GM23338 (cell line): ENCODE measurements around the gene CPLX3. TPM values are rescaled to one million over a fixed set of nuclear protein-coding genes. Genes with fewer than 3 reads are reported as not detected.

Source experiments
- ATAC-seq: fragments of 200-7000 bp; cut with Tn5 transposase; 3 replicates; pipeline ENCODE4 v1.9.1; 2020
- DNase-seq: peaks from one replicate; pipeline ENCODE4 v3.0.0-alpha.2; 2015; ENCODE audit warnings: low spot score
- H2AFZ ChIP-seq: fragments of 200-600 bp; sonication (generic); 2 replicates; pipeline ENCODE4 v1.8.0; 2016; ENCODE audit warnings: antibody characterized with exemption, mild to moderate bottlenecking, moderate library complexity
- H3F3A ChIP-seq: fragments of 200-600 bp; sonication (generic); replicated peaks from 2 replicates; pipeline ENCODE4 v1.8.0; 2017; ENCODE audit warnings: antibody characterized with exemption, mixed run types, low read depth
- H3K27ac ChIP-seq: fragments of 200-600 bp; sonication (generic); 2 replicates; pipeline ENCODE4 v1.6.1; 2016; ENCODE audit warnings: low read depth
- H3K27me3 ChIP-seq: fragments of 200-600 bp; sonication (generic); 2 replicates; pipeline ENCODE4 v1.8.0; 2016; ENCODE audit warnings: mild to moderate bottlenecking, mixed run types, moderate library complexity; ENCODE audit not compliant: insufficient read depth
- H3K36me3 ChIP-seq: fragments of 200-600 bp; sonication (generic); 2 replicates; pipeline ENCODE4 v1.8.0; 2016; ENCODE audit warnings: mild to moderate bottlenecking; ENCODE audit not compliant: insufficient read depth
- H3K4me1 ChIP-seq: fragments of 200-600 bp; sonication (generic); 2 replicates; pipeline ENCODE4 v1.8.0; 2016; ENCODE audit warnings: mild to moderate bottlenecking, moderate library complexity; ENCODE audit not compliant: insufficient read depth
- H3K4me2 ChIP-seq: fragments of 200-600 bp; sonication (generic); 2 replicates; pipeline ENCODE4 v1.7.1; 2017; ENCODE audit warnings: mixed run types
- H3K4me3 ChIP-seq: fragments of 200-600 bp; sonication (generic); 2 replicates; pipeline ENCODE4 v1.6.1; 2016; ENCODE audit warnings: mixed run types
- H3K79me2 ChIP-seq: fragments of 200-600 bp; sonication (generic); replicated peaks from 2 replicates; pipeline ENCODE4 v1.8.0; 2017; ENCODE audit warnings: mild to moderate bottlenecking; ENCODE audit not compliant: insufficient read depth
- H3K9me2 ChIP-seq: fragments of 200-600 bp; sonication (generic); 2 replicates; pipeline ENCODE4 v1.8.0; 2017; ENCODE audit not compliant: insufficient read depth
- H4K20me1 ChIP-seq: fragments of 200-600 bp; sonication (generic); replicated peaks from 2 replicates; pipeline ENCODE4 v1.8.0; 2017; ENCODE audit warnings: mild to moderate bottlenecking; ENCODE audit not compliant: insufficient read depth
- H3K27ac Mint-ChIP-seq: 2 replicates; pipeline ENCODE4 v1.8.0; 2020; ENCODE audit warnings: inconsistent platforms, mild to moderate bottlenecking, moderate library complexity, mixed read lengths
- H3K27me3 Mint-ChIP-seq: 3 replicates; pipeline ENCODE4 v1.8.0; 2022; ENCODE audit warnings: low read depth, mild to moderate bottlenecking, moderate library complexity, mixed read lengths, inconsistent platforms; ENCODE audit not compliant: insufficient read depth, poor library complexity
- H3K36me3 Mint-ChIP-seq: 3 replicates; pipeline ENCODE4 v1.8.0; 2021; ENCODE audit warnings: low read depth, mild to moderate bottlenecking, inconsistent platforms, moderate library complexity, mixed read lengths
- H3K4me1 Mint-ChIP-seq: 3 replicates; pipeline ENCODE4 v1.8.0; 2020; ENCODE audit warnings: mild to moderate bottlenecking, inconsistent platforms, mixed read lengths
- H3K4me3 Mint-ChIP-seq: 3 replicates; pipeline ENCODE4 v1.8.0; 2021; ENCODE audit warnings: moderate library complexity, mild to moderate bottlenecking, inconsistent platforms, mixed read lengths
- H3K9me3 Mint-ChIP-seq: 3 replicates; pipeline ENCODE4 v1.8.0; 2020; ENCODE audit warnings: moderate library complexity, mild to moderate bottlenecking, inconsistent platforms, mixed read lengths
- CREB1 ChIP-seq: fragments of 250-450 bp; sonication (Bioruptor Pico); IDR thresholded peaks from 2 replicates; pipeline ENCODE4 v1.5.0; 2020; ENCODE audit warnings: low read depth, mild to moderate bottlenecking, moderate library complexity
- ETS1 ChIP-seq: IDR thresholded peaks from 2 replicates; pipeline ENCODE4 v1.6.1; 2016; ENCODE audit warnings: antibody characterized with exemption
- EZH2 ChIP-seq: fragments of 200-600 bp; sonication (generic); IDR thresholded peaks from one replicate; pipeline ENCODE4 v1.8.0; 2017; ENCODE audit warnings: antibody characterized with exemption, mild to moderate bottlenecking, low read depth; ENCODE audit not compliant: unreplicated experiment
- EZH2phosphoT487 ChIP-seq: fragments of 200-600 bp; sonication (generic); IDR thresholded peaks from one replicate; pipeline ENCODE4 v1.8.1; 2018; ENCODE audit warnings: antibody characterized with exemption; ENCODE audit not compliant: unreplicated experiment
- JUNB ChIP-seq: IDR thresholded peaks from one replicate; pipeline ENCODE4 v1.6.1; 2016; ENCODE audit warnings: antibody characterized with exemption; ENCODE audit not compliant: unreplicated experiment
- STAT1 ChIP-seq: IDR thresholded peaks from one replicate; pipeline ENCODE4 v1.6.1; 2016; ENCODE audit warnings: antibody characterized with exemption; ENCODE audit not compliant: unreplicated experiment
- ZNF114 ChIP-seq: fragments of 250-450 bp; sonication (Bioruptor Pico); IDR thresholded peaks from 2 replicates; pipeline ENCODE4 v1.5.0; 2020; ENCODE audit warnings: mild to moderate bottlenecking, moderate library complexity
- ZNF331 ChIP-seq: fragments of 250-450 bp; sonication (Bioruptor Pico); IDR thresholded peaks from 2 replicates; pipeline ENCODE4 v1.5.0; 2020; ENCODE audit warnings: low read depth, mild to moderate bottlenecking, moderate library complexity
- polyA plus RNA-seq: library from polyadenylated mRNA; unstranded; fragments of >200 nt; fragmentation: Nextera tagmentation; extraction: Ambion mirVana; gene quantifications from 2 replicates; pipeline ENCODE4 v1.2.1, GENCODE V29; 2016
- total RNA-seq: library from RNA; depleted of rRNA; stranded (reverse); fragments of >200 nt; shearing (Covaris generic); gene quantifications from 2 replicates; pipeline ENCODE4 v1.2.3, GENCODE V29; 2014
- TF ChIP-seq, protein P1 (sequence below): fragments of 250-450 bp; sonication (Bioruptor Pico); IDR thresholded peaks from 2 replicates; pipeline ENCODE4 v1.5.0; 2020; ENCODE audit warnings: mild to moderate bottlenecking, moderate library complexity
- TF ChIP-seq, protein P2 (sequence below), 2 experiments: fragments of 200-600 bp in 1 of 2; sonication (generic) in 1 of 2; conservative IDR thresholded peaks; 2 replicates each; pipeline versions ENCODE4 v1.5.1 to v1.6.1; 2016 to 2017; ENCODE audit warnings: antibody characterized with exemption in 2 of 2, low read depth in 2 of 2, mild to moderate bottlenecking in 2 of 2, moderate library complexity in 1 of 2
- TF ChIP-seq, protein P3 (sequence below): IDR thresholded peaks from one replicate; pipeline ENCODE4 v1.6.1; 2018; ENCODE audit warnings: antibody characterized with exemption; ENCODE audit not compliant: unreplicated experiment

The CPLX3 gene
- total and polyA plus RNA-seq, 2 experiments from 2014 or later: 0.66 TPM; not detected in 1

DNA sequence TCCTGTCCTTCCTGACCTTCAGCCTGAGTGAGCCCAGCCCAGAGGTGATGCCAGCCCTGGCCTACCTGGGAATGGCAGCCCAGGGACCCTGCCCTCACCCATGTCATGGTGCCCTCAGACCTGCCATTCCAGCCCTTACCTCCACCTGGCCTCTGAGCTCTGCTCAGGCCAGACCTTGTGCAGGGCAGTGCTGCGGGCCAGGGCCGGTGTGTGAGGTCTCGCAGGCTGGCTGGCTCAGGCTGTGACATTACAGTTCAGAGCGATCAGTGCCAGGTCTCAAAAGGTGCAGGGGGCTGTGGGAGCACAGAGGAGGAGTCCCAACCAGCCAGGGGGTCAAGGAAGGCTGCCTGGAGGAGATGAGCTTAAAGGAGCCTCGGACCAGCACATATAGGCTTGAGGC, 6.4 kb upstream of the CPLX3 start:
- H3K27ac ChIP-seq: no peak overlapping the region
- Mint-ChIP-seq H3K4me1 (peaks cover 24% of the 10 kb centered on the region), H3K9me3 (no peaks in the 10 kb centered on the region), H3K36me3 (no peaks in the 10 kb centered on the region), H3K27ac (no peak overlapping the region), H3K27me3 (peaks cover 21% of the 10 kb centered on the region), H3K4me3 (no peak overlapping the region)
- peaks cover 3% of the 10 kb centered on the region; the same call in 1 of the 2 replicates for H3F3A ChIP-seq
- H4K20me1 ChIP-seq: no peaks in the 10 kb centered on the region
- no peak overlapping the region for H2AFZ ChIP-seq
- no peak for ATAC-seq
- no peak overlapping the region for H3K4me3 ChIP-seq
- H3K9me2 ChIP-seq: no peaks in the 10 kb centered on the region
- no peak for DNase-seq
- H3K79me2 ChIP-seq: no peaks in the 10 kb centered on the region
- no peak overlapping the region for H3K4me2 ChIP-seq
- 0 out of 2 replicates have a peak, but pooled peaks cover 7% of the 10 kb centered on the region for H3K4me1 ChIP-seq
- no peaks in the 10 kb centered on the region for H3K36me3 ChIP-seq
- H3K27me3 ChIP-seq: peaks cover 6% of the 10 kb centered on the region
- no peak for TF ChIP-seq JUNB
- no peak for TF ChIP-seq ZNF331 (CRISPR knock-in tag)
- TF ChIP-seq, protein P1, sequence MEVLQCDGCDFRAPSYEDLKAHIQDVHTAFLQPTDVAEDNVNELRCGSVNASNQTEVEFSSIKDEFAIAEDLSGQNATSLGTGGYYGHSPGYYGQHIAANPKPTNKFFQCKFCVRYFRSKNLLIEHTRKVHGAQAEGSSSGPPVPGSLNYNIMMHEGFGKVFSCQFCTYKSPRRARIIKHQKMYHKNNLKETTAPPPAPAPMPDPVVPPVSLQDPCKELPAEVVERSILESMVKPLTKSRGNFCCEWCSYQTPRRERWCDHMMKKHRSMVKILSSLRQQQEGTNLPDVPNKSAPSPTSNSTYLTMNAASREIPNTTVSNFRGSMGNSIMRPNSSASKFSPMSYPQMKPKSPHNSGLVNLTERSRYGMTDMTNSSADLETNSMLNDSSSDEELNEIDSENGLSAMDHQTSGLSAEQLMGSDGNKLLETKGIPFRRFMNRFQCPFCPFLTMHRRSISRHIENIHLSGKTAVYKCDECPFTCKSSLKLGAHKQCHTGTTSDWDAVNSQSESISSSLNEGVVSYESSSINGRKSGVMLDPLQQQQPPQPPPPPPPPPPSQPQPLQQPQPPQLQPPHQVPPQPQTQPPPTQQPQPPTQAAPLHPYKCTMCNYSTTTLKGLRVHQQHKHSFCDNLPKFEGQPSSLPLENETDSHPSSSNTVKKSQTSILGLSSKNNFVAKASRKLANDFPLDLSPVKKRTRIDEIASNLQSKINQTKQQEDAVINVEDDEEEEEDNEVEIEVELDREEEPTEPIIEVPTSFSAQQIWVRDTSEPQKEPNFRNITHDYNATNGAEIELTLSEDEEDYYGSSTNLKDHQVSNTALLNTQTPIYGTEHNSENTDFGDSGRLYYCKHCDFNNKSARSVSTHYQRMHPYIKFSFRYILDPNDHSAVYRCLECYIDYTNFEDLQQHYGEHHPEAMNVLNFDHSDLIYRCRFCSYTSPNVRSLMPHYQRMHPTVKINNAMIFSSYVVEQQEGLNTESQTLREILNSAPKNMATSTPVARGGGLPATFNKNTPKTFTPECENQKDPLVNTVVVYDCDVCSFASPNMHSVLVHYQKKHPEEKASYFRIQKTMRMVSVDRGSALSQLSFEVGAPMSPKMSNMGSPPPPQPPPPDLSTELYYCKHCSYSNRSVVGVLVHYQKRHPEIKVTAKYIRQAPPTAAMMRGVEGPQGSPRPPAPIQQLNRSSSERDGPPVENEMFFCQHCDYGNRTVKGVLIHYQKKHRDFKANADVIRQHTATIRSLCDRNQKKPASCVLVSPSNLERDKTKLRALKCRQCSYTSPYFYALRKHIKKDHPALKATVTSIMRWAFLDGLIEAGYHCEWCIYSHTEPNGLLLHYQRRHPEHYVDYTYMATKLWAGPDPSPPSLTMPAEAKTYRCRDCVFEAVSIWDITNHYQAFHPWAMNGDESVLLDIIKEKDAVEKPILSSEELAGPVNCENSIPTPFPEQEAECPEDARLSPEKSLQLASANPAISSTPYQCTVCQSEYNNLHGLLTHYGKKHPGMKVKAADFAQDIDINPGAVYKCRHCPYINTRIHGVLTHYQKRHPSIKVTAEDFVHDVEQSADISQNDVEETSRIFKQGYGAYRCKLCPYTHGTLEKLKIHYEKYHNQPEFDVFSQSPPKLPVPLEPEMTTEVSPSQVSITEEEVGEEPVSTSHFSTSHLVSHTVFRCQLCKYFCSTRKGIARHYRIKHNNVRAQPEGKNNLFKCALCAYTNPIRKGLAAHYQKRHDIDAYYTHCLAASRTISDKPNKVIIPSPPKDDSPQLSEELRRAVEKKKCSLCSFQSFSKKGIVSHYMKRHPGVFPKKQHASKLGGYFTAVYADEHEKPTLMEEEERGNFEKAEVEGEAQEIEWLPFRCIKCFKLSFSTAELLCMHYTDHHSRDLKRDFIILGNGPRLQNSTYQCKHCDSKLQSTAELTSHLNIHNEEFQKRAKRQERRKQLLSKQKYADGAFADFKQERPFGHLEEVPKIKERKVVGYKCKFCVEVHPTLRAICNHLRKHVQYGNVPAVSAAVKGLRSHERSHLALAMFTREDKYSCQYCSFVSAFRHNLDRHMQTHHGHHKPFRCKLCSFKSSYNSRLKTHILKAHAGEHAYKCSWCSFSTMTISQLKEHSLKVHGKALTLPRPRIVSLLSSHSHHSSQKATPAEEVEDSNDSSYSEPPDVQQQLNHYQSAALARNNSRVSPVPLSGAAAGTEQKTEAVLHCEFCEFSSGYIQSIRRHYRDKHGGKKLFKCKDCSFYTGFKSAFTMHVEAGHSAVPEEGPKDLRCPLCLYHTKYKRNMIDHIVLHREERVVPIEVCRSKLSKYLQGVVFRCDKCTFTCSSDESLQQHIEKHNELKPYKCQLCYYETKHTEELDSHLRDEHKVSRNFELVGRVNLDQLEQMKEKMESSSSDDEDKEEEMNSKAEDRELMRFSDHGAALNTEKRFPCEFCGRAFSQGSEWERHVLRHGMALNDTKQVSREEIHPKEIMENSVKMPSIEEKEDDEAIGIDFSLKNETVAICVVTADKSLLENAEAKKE (CRISPR knock-in tag): no peak
- no peak for TF ChIP-seq ETS1
- TF ChIP-seq ZNF114 (CRISPR knock-in tag): no peak
- TF ChIP-seq, protein P2, sequence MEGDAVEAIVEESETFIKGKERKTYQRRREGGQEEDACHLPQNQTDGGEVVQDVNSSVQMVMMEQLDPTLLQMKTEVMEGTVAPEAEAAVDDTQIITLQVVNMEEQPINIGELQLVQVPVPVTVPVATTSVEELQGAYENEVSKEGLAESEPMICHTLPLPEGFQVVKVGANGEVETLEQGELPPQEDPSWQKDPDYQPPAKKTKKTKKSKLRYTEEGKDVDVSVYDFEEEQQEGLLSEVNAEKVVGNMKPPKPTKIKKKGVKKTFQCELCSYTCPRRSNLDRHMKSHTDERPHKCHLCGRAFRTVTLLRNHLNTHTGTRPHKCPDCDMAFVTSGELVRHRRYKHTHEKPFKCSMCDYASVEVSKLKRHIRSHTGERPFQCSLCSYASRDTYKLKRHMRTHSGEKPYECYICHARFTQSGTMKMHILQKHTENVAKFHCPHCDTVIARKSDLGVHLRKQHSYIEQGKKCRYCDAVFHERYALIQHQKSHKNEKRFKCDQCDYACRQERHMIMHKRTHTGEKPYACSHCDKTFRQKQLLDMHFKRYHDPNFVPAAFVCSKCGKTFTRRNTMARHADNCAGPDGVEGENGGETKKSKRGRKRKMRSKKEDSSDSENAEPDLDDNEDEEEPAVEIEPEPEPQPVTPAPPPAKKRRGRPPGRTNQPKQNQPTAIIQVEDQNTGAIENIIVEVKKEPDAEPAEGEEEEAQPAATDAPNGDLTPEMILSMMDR (conservative IDR thresholded peaks at IDR 0.05; ENCODE audit: low read depth in 2 of 2): no peak
- TF ChIP-seq EZH2phosphoT487: no peak
- TF ChIP-seq CREB1 (CRISPR knock-in tag): no peak
- TF ChIP-seq STAT1: no peak
- TF ChIP-seq, protein P3, sequence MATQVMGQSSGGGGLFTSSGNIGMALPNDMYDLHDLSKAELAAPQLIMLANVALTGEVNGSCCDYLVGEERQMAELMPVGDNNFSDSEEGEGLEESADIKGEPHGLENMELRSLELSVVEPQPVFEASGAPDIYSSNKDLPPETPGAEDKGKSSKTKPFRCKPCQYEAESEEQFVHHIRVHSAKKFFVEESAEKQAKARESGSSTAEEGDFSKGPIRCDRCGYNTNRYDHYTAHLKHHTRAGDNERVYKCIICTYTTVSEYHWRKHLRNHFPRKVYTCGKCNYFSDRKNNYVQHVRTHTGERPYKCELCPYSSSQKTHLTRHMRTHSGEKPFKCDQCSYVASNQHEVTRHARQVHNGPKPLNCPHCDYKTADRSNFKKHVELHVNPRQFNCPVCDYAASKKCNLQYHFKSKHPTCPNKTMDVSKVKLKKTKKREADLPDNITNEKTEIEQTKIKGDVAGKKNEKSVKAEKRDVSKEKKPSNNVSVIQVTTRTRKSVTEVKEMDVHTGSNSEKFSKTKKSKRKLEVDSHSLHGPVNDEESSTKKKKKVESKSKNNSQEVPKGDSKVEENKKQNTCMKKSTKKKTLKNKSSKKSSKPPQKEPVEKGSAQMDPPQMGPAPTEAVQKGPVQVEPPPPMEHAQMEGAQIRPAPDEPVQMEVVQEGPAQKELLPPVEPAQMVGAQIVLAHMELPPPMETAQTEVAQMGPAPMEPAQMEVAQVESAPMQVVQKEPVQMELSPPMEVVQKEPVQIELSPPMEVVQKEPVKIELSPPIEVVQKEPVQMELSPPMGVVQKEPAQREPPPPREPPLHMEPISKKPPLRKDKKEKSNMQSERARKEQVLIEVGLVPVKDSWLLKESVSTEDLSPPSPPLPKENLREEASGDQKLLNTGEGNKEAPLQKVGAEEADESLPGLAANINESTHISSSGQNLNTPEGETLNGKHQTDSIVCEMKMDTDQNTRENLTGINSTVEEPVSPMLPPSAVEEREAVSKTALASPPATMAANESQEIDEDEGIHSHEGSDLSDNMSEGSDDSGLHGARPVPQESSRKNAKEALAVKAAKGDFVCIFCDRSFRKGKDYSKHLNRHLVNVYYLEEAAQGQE: no peak
- TF ChIP-seq EZH2: no peak
